ELF-1 (cell line): ENCODE measurements around the gene JSRP1.

Experiments used
- DNase-seq: peaks from one replicate; pipeline ENCODE4 v3.0.0-alpha.2; 2016; ENCODE audit warnings: low read depth, low spot score

Gene JSRP1

GRCh38 chr19:2216361-2217225 lies 39.6 kb downstream of the JSRP1 start:
- no peak for DNase-seq

- DNase-seq, result peak; percentile 68
Observed at GRCh38 chr19:2215281-2215751, 40.9 kb downstream of the JSRP1 start.

- no peak for DNase-seq
Observed at GRCh38 chr19:2214251-2214650, 42.0 kb downstream of the JSRP1 start.

DNA sequence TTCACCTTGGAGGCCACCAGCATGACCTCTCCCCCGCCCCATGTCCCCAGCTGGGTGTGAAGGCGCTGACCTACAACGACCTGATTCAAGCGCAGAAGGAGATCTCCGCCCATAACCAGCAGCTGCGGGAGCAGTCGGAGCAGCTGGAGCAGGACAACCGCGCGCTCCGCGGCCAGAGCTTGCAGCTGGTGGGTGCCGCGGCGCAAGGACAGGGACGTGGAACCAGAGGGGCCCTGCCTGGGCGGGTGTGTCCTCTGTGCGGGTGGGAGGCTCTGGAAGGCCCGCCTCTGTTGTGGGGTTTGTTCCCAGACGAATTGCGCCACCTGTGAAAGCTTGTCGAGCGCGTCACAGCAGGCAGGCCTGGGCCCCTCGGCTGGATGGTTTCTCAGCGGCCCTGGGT lies 42.4 kb downstream of the JSRP1 start:
- DNase-seq, result no peak

- no peak for DNase-seq
Observed at GRCh38 chr19:2212861-2213711, 43.1 kb downstream of the JSRP1 start.

- DNase-seq, result no peak
Observed at GRCh38 chr19:2210987-2211740, 45.1 kb downstream of the JSRP1 start.

- no peak for DNase-seq
Observed at GRCh38 chr19:2210206-2210605, 46.0 kb downstream of the JSRP1 start.

DNA sequence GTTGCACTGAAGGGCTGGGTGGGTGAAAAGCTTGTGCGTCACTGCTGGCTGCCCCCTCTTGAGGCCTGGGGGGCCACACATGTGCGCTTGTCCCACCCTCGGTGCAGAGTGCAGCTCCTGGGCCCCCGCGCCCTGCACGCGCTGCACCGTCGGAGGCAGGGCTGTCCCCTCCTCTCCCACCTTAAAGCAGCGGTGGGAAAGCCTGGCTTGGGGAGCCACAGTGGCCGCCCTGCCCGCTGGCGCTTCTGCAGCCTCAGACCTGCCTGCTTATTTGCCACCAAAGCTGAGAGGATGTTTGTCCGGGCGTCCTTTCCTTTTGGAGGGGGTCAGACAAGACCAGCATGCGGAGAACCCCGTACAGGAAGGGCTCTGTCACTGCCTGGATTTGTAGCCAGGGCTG lies 46.8 kb downstream of the JSRP1 start:
- DNase-seq, result no peak

GRCh38 chr19:2208975-2209374 lies 47.2 kb downstream of the JSRP1 start:
- DNase-seq, result no peak

DNA sequence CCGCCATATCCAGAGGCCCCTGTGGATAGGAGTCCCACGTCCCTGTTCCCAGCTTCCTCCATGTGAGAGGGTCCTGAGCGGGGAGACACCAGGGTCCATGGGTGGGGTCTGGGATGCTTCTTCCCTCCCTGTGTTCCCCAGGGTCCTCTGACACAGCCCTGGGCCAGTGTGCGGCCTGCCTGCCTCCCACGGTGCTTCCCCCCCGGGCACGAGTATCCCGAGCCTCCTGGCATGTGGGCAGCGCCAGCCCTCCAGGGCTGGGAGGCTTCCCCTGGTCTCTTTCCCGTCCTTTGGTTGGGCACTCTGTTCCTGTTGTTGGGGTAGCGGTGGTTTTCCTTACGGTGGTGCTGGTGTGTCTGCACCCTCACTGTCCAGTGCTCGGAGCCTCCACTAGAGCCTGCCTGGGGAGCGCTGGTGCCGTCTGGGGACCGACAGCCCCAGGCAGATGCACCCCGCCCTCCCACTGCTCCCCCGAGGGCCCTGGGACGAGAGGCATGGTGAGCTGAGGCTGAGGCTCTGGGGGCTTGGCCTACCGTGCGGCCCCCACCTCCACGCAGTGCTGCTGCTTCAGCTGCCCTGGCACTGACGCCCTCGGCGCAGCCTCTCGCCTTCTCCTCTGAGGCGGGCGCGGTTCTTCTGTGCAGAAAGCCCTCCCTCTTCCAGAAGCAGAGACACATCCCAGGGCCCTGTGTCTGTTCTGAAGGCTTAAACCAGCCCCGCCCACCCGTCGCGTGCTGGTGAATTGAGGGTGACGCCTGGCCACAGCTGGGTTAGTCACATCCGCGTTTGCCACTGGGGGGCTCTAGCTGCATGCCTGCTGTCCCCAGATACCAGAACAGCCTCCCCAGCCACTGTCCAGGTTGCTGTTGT lies 48.0 kb downstream of the JSRP1 start:
- peak; percentile 75 for DNase-seq

GRCh38 chr19:2207008-2207407 lies 49.2 kb downstream of the JSRP1 start:
- DNase-seq, result no peak

DNA sequence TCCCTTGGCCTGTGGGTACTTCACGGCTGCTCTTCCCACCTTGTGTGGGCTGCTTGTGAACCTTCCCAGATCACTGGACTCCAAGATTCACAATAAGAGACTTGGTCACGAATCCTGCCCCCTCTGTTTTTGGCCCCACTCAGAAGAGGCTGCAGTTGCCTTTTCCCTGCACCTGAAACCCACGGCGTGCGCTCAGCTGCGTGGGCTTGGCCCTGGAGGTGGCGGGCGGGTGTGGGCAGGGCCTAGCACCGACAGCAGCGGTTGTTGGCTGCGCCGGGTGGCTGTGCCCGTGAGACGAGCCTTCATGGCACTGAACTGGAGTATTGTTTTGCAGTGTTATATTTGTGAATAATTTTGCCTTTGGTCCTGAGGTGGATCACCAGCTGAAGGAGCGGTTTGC lies 53.9 kb downstream of the JSRP1 start:
- DNase-seq, result no peak
